Epithelial cell of esophagus (primary cell): ENCODE data around the gene CNOT8.

Experiments
- DNase-seq: peaks from one replicate; pipeline ENCODE4 v3.0.0; 2010; ENCODE audit warnings: low read depth
- H3K4me3 ChIP-seq: 2 replicates; pipeline ENCODE4 v1.5.1; 2011; ENCODE audit warnings: mild to moderate bottlenecking, low read length, control low read depth
- TF ChIP-seq, protein P1 (sequence below): IDR thresholded peaks from 2 replicates; pipeline ENCODE4 v1.5.1; 2011; ENCODE audit warnings: low read depth, mild to moderate bottlenecking, low read length, control low read depth, inconsistent platforms; ENCODE audit not compliant: insufficient read depth; ENCODE audit errors: missing control alignments

CNOT8 gene

DNA sequence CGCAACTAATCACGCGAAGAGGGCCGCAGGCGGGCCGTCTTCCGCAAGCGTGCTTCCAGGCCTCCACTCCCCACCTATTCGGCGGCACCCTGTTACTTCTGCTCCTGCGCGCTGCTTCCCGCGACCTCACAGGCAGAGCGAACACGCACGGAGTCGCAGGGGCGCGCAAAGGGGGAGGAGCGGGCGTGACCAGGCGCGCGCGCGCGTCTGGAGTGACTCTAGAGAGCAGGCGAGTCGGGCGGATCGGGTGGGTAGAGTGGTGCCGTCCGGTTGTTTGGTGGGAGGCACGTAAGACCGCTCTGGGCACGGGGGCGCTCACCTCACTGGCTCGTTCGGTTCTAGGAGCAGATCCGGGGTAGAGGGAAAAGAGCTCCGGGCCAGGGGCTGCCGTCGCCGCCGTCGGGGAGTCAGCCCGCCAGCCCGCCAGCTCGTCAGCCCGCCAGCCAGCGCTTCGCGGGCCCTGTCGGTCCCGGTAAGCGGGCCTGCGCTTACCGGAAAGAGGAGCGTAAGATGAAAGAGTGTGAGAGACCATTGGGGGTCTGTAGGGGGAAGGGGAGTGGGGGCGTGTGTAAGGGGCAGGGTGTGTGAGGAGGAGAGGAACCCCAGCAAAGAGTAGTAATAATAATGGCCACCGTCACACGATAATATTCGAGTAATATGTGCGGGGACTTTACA, at the start of gene CNOT8:
Gene CNOT8, plus strand, starts transcription at position 331 of the 675 bp plus-strand sequence. CDS start 4,652 bp downstream, outside the sequence.
- H3K4me3 ChIP-seq: peak within 1 kb of the TSS; percentile 91
- peak; percentile 97 for DNase-seq
- TF ChIP-seq, protein P1, sequence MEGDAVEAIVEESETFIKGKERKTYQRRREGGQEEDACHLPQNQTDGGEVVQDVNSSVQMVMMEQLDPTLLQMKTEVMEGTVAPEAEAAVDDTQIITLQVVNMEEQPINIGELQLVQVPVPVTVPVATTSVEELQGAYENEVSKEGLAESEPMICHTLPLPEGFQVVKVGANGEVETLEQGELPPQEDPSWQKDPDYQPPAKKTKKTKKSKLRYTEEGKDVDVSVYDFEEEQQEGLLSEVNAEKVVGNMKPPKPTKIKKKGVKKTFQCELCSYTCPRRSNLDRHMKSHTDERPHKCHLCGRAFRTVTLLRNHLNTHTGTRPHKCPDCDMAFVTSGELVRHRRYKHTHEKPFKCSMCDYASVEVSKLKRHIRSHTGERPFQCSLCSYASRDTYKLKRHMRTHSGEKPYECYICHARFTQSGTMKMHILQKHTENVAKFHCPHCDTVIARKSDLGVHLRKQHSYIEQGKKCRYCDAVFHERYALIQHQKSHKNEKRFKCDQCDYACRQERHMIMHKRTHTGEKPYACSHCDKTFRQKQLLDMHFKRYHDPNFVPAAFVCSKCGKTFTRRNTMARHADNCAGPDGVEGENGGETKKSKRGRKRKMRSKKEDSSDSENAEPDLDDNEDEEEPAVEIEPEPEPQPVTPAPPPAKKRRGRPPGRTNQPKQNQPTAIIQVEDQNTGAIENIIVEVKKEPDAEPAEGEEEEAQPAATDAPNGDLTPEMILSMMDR: no peak

DNA sequence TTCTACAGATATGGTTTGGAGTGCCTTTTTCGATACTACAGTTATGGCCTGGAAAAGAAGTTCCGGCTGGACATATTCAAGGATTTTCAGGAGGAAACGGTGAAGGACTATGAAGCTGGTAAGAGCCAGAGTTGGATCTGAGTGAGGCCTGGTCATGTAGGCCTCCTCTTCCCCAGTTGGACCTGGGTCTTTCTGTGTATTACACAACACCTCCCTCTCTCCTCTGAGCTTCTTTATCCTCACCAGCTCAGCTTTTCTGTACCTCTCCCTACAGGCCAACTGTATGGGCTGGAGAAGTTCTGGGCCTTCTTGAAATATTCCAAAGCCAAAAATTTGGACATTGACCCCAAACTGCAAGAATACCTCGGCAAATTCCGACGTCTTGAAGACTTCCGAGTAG, 47.2 kb upstream of the CNOT8 start:
- TF ChIP-seq, protein P1: no peak
- H3K4me3 ChIP-seq: no peak overlapping the region
- no peak for DNase-seq

DNA sequence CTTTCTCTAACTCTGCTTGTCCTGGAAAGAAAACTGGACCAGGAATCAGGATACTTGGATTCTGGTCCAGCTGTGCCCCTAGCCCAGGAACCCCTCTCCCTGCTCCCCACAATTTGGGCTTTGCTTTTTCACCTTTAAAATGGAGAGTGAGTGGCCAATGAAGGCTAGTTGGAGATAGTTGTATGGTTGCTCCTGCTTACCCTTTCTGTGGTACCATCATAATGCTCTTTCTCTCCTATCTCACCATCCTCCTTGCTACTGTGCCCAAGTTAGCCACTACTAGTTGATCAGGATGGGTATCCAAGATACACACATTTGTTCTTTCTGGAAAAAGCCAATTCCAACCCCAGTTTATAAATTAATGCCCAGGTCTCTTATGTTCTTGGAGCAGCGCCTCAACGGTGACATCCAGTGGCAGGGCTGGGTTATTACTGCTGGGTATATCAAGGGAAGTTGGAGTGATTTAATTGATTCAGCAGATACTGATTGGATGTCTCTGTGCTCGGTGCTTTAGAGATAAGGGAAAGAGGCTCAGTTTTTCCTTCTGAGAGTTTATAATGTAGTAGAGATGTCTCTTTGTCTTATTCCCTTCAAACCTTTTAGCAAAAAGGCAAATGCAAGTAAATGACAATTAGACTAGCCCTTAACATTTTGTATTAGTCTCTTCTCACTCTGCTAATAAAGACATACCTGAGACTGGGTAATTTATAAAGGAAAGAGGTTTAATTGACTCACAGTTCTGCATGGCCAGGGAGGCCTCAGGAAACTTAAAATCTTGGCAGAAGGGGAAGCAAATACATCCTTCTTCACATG, 46.6 kb upstream of the CNOT8 start:
- peak; percentile 69 for DNase-seq
- H3K4me3 ChIP-seq: no peak overlapping the region
- TF ChIP-seq, protein P1: peak; percentile 88

DNA sequence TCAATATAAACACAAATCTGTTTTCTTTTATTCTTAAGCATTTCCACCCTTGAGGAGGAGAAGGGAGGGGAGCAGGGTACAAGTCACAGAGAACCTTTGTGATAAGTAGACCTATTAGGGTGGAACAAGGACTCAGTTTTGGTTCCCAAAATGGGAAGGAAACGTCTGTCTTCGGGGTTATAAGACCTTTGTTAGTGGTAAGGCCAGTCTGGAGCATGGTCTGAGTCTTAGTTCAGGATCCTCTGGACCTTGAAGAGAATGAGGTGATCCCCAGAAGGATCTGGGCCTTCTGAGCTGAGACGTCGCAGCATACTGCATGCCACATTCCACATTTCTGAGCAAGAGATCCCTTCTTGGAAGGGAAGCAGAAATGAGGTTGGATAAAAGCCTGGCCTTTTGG, 45.3 kb upstream of the CNOT8 start:
- DNase-seq: no peak
- no peak overlapping the region for H3K4me3 ChIP-seq
- TF ChIP-seq, protein P1: no peak

DNA sequence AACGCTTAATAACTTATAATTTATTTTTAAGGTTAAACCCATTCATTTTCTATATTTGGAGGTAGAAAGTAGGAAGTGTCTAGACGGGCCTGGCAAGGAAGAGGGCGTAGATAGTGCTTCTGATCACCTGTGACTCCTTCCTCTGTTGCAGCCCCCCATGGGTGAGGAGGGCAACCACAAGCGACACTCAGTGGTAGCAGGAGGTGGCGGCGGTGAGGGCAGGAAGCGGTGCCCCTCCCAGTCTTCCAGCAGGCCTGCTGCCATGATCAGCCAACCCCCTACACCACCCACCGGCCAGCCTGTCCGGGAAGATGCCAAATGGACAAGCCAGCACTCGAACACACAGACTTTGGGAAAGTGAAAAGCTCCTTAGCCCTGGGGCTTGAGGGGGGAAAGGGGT, 44.7 kb upstream of the CNOT8 start:
- TF ChIP-seq, protein P1: no peak
- no peak for DNase-seq
- no peak overlapping the region for H3K4me3 ChIP-seq

DNA sequence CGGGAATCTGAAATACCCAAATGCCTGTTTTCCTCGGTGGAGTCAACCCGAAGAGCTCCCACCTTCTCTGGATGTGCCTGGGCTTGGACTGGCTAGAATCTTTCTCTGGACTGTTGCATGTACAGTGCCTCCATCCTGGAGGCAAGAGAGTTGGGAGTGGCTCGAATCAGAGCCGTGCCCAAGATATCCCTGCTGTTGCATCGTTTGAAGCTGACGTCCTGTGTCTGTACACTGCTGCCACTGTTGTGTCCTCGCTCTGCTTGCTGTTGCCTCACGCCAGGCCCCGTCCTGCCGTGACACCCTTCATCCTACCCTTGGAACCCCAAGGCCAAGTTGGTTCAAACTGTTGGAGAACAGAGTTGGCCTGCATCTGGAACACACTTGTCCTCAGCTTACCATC, 43.4 kb upstream of the CNOT8 start:
- TF ChIP-seq, protein P1: no peak
- no peak for DNase-seq
- H3K4me3 ChIP-seq: no peak overlapping the region
